ENCODE results near the gene SPRTN. TPM values are rescaled to one million over a fixed set of nuclear protein-coding genes. Genes with fewer than 3 reads are reported as not detected.

The SPRTN gene, protein sequence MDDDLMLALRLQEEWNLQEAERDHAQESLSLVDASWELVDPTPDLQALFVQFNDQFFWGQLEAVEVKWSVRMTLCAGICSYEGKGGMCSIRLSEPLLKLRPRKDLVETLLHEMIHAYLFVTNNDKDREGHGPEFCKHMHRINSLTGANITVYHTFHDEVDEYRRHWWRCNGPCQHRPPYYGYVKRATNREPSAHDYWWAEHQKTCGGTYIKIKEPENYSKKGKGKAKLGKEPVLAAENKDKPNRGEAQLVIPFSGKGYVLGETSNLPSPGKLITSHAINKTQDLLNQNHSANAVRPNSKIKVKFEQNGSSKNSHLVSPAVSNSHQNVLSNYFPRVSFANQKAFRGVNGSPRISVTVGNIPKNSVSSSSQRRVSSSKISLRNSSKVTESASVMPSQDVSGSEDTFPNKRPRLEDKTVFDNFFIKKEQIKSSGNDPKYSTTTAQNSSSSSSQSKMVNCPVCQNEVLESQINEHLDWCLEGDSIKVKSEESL
- 28.4 and 30.5 TPM in 2 replicates for total RNA-seq

DNA sequence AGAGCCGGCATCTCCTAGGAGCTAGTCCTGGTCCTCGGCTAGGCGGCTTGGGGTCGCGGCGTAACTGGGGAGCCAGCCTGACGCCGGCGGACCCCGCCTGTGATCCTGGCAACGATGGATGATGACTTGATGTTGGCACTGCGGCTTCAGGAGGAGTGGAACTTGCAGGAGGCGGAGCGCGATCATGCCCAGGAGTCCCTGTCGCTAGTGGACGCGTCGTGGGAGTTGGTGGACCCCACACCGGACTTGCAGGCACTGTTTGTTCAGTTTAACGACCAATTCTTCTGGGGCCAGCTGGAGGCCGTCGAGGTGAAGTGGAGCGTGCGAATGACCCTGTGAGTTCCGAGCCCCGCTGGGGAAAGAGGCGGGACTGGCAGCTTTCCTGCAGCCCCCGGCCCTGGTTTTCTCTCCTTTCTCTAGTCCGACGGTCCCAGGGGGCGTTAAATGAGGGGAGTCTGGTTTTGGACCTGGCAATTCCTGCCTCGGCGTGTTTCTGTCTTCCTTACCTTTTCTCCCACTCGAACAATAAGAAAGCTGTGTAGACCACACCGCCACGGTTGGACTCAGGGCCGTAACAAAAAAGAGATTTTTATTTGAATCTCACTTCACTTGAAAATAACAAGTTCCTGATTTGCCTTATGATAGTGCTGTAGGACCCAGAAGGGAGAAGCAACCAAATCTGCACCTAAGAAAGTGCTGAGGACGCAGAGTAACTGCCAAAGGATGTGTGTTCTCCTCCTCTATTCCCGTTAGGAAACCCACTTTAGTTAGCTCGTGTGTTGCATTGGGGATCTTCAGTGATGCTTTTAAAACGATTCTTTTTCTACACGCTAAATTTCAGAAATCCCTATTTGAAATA, at the start of gene SPRTN:
TSS of gene SPRTN (plus strand) at position 24 of the 859 bp plus-strand sequence. CDS start at position 115, 91 bp downstream.

DNA sequence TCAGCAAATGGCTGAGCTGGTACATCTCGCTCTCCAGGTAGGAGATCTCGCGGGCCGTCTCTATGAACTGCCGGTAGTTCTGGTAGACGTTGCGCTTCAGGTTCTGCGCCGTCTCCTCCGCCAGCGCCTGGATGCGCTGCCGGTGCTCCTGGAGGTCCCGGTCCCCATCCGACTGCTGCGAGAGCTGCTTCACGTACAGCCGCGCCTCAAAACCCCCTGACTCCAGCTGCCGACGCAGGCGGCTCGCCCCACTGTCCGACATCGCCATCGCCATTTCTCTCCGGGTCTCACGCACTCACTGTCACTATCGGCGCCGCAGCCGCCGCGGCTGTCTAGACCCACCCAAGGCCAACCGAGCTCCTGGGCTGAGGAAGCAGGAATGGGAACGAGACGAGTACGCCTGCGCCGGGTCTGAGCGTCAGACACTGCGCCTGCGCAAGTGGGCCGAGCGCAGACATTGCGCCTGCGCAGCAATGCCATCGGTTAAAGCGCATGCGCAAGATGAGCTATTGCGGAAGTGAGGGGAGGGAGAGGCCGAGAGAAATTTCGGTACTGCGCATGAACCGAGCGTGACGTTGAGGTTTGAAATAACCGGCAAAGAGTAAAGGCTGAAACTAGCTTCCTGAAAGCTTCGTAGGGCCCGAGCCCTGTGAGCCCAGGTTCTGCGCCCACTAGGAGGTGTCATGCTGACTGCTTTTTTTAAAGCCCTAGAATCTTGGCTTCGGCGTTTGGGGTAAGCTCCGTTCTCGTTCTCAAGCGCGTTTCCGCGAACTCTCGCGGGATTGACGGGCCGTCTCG, 422 bp upstream of the SPRTN start, which contains the start of gene EXOC8:
TSS of gene EXOC8 (minus strand) at position 381 of the 798 bp plus-strand sequence. CDS start at position 274, 107 bp downstream.

Other genes with a start within 250 kb of the SPRTN start
- not detected in 2 replicates for gene TRIM67, start 176.2 kb upstream of the SPRTN start, total RNA-seq
- 69.0 and 81.2 TPM in 2 replicates for gene GNPAT, start 97.1 kb upstream of the SPRTN start, total RNA-seq
- 29.7 and 31.1 TPM in 2 replicates for gene EXOC8, start 441 bp upstream of the SPRTN start, total RNA-seq
- 92.8 and 110 TPM in 2 replicates for gene EGLN1, start 84.0 kb downstream of the SPRTN start, total RNA-seq
- 41.2 and 41.4 TPM in 2 replicates for gene TSNAX, start 190.4 kb downstream of the SPRTN start, total RNA-seq